B cell (primary cell): ENCODE measurements around the gene KLHL26. TPM values are rescaled to one million over a fixed set of nuclear protein-coding genes. Genes with fewer than 3 reads are reported as not detected.
A peak's percentile ranks its signal among the peaks of the same experiment; 100 is the strongest.

Source experiments
- ATAC-seq: fragments of 200-7000 bp; cut with Tn5 transposase; one replicate; pipeline ENCODE4 v1.10.0; 2021; ENCODE audit warnings: low read depth, mild to moderate bottlenecking, moderate number of reproducible peaks, moderate library complexity
- CTCF ChIA-PET: fragments of 350-600 bp; sonication (Branson Sonifier 250); formaldehyde crosslinking; loops from one replicate; lab custom pipeline; 2021; ENCODE audit warnings: antibody characterized with exemption, inconsistent platforms; lab: Charles Lee
- POLR2A ChIA-PET: fragments of 350-600 bp; sonication (Branson Sonifier 250); formaldehyde crosslinking; loops from one replicate; lab custom pipeline; 2021; ENCODE audit warnings: antibody characterized with exemption; lab: Charles Lee
- DNase-seq: peaks from one replicate; pipeline ENCODE4 v3.0.0; 2013
- H2AFZ ChIP-seq: 2 replicates; pipeline ENCODE4 v1.6.1; 2012; ENCODE audit warnings: mild to moderate bottlenecking, low read depth, low read length; ENCODE audit not compliant: insufficient read depth, poor library complexity, severe bottlenecking
- H3K27ac ChIP-seq, 2 donors: 1 replicate in 1 of 2; 2 replicates in 1 of 2; pipeline ENCODE4 v1.5.1; 2012 to 2013; ENCODE audit warnings: low read length in 2 of 2, mild to moderate bottlenecking in 2 of 2, moderate library complexity in 1 of 2
- H3K27me3 ChIP-seq, 4 experiments: fragments of 200-600 bp in 1 of 4; sonication (generic) in 1 of 4; replicated peaks in 1 of 4; 1 replicate in 2 of 4; 2 replicates in 2 of 4; pipeline versions ENCODE4 v1.6.1 to v1.7.0; 2013 to 2016; ENCODE audit warnings: low read length in 3 of 4, mild to moderate bottlenecking in 2 of 4, mixed read lengths in 1 of 4, moderate library complexity in 1 of 4; ENCODE audit not compliant: insufficient read depth in 4 of 4, control insufficient read depth in 3 of 4; ENCODE audit errors: control extremely low read depth in 1 of 4
- H3K36me3 ChIP-seq, 2 experiments: replicated peaks in 1 of 2; 1 replicate in 1 of 2; 2 replicates in 1 of 2; pipeline versions ENCODE4 v1.6.1 to v1.7.1; 2013; ENCODE audit warnings: low read length in 1 of 2; ENCODE audit not compliant: insufficient read depth in 2 of 2, control insufficient read depth in 1 of 2; ENCODE audit errors: control extremely low read depth in 1 of 2, extremely low read depth in 1 of 2
- H3K4me1 ChIP-seq, 2 donors: fragments of 200-600 bp in 1 of 2; sonication (generic) in 1 of 2; 1 replicate in 1 of 2; 2 replicates in 1 of 2; pipeline versions ENCODE4 v1.5.1 to v1.6.1; 2013 to 2017; ENCODE audit warnings: low read length in 2 of 2; ENCODE audit not compliant: control insufficient read depth in 2 of 2, insufficient read depth in 2 of 2
- H3K4me2 ChIP-seq: replicated peaks from 2 replicates; pipeline ENCODE3; 2012; ENCODE audit warnings: mild to moderate bottlenecking, low read depth, low read length; ENCODE audit not compliant: poor library complexity, severe bottlenecking
- H3K4me3 ChIP-seq, 5 experiments: fragments of 200-600 bp in 1 of 5; sonication (generic) in 1 of 5; 1 replicate in 3 of 5; 2 replicates in 2 of 5; pipeline versions ENCODE4 v1.5.1 to v1.7.0; 2011 to 2016; ENCODE audit warnings: low read length in 4 of 5, mild to moderate bottlenecking in 4 of 5, low read depth in 2 of 5, control low read depth in 1 of 5, moderate library complexity in 1 of 5; ENCODE audit not compliant: insufficient read depth in 1 of 5; ENCODE audit errors: control extremely low read depth in 1 of 5, extremely low read depth in 1 of 5
- H3K79me2 ChIP-seq: fragments of 200-600 bp; sonication (generic); one replicate; pipeline ENCODE4 v1.6.0; 2016; ENCODE audit warnings: low read length; ENCODE audit not compliant: control insufficient read depth, insufficient read depth
- H3K9ac ChIP-seq: fragments of 200-600 bp; sonication (generic); 2 replicates; pipeline ENCODE4 v1.6.1; 2017; ENCODE audit warnings: mild to moderate bottlenecking, low read length, moderate library complexity
- H3K9me3 ChIP-seq, 3 donors: one replicate each; pipeline versions ENCODE4 v1.6.1 to v1.7.1; 2013; ENCODE audit warnings: low read length in 2 of 3; ENCODE audit not compliant: control insufficient read depth in 2 of 3, insufficient read depth in 1 of 3; ENCODE audit errors: control extremely low read depth in 1 of 3
- H4K20me1 ChIP-seq: 2 replicates; pipeline ENCODE4 v1.6.0; 2012; ENCODE audit warnings: mild to moderate bottlenecking, low read length; ENCODE audit not compliant: insufficient read depth, control insufficient read depth, poor library complexity, severe bottlenecking
- H3K27ac Mint-ChIP-seq: one replicate; pipeline ENCODE4 v1.8.0; 2021; ENCODE audit warnings: mixed read lengths
- H3K27me3 Mint-ChIP-seq: one replicate; pipeline ENCODE4 v1.8.0; 2021; ENCODE audit warnings: mixed read lengths
- H3K4me1 Mint-ChIP-seq: one replicate; pipeline ENCODE4 v1.8.0; 2021; ENCODE audit warnings: mixed read lengths
- H3K4me3 Mint-ChIP-seq: one replicate; pipeline ENCODE4 v1.8.0; 2021; ENCODE audit warnings: mixed read lengths
- H3K9me3 Mint-ChIP-seq: one replicate; pipeline ENCODE4 v1.8.0; 2022; ENCODE audit warnings: mixed read lengths; ENCODE audit not compliant: insufficient read depth
- EZH2 ChIP-seq: IDR thresholded peaks from 2 replicates; pipeline ENCODE4 v1.6.1; 2012; ENCODE audit warnings: borderline replicate concordance, low read depth, mild to moderate bottlenecking, moderate library complexity, low read length; ENCODE audit not compliant: insufficient read depth, poor library complexity, severe bottlenecking
- WGBS: methylation state at CpG from one replicate; pipeline ENCODE4 v1.1.5; 2013; ENCODE audit warnings: missing lambda C conversion rate; ENCODE audit not compliant: insufficient coverage; 5-methylcytosine and 5-hydroxymethylcytosine counted together
- intact Hi-C: fragments of 100-400 bp; cut with micrococcal nuclease; formaldehyde crosslinking; loops from one replicate; pipeline ENCODE4 v1.10.0; 2022
- polyA plus RNA-seq: library from polyadenylated mRNA; depleted of rRNA; stranded (reverse); fragments of >200 nt; gene quantifications from 2 replicates; pipeline ENCODE4 v1.2.3, GENCODE V29; 2012
- total RNA-seq, 2 donors: library from RNA; stranded (reverse); fragments of 120-200 nt in 1 of 2; gene quantifications; 1 replicate in 1 of 2; 2 replicates in 1 of 2; pipeline versions ENCODE4 v1.2.3 to v1.2.4, GENCODE V29; 2013 to 2022
- TF ChIP-seq, protein P1 (sequence below): fragments of 200-600 bp; IDR thresholded peaks from one replicate; pipeline ENCODE4 v1.8.0; 2022; ENCODE audit warnings: antibody characterized with exemption, mild to moderate bottlenecking

The KLHL26 gene
- total and polyA plus RNA-seq, 2 donors (not counting 1 experiment from before 2014, with no cell fraction given), result 5.0 to 14.6 TPM

- ATAC-seq, result no peak
- no peak overlapping the region for H3K4me3 Mint-ChIP-seq
- H3K27me3 Mint-ChIP-seq, result no peaks in the 10 kb centered on the region
- TF ChIP-seq, protein P1, sequence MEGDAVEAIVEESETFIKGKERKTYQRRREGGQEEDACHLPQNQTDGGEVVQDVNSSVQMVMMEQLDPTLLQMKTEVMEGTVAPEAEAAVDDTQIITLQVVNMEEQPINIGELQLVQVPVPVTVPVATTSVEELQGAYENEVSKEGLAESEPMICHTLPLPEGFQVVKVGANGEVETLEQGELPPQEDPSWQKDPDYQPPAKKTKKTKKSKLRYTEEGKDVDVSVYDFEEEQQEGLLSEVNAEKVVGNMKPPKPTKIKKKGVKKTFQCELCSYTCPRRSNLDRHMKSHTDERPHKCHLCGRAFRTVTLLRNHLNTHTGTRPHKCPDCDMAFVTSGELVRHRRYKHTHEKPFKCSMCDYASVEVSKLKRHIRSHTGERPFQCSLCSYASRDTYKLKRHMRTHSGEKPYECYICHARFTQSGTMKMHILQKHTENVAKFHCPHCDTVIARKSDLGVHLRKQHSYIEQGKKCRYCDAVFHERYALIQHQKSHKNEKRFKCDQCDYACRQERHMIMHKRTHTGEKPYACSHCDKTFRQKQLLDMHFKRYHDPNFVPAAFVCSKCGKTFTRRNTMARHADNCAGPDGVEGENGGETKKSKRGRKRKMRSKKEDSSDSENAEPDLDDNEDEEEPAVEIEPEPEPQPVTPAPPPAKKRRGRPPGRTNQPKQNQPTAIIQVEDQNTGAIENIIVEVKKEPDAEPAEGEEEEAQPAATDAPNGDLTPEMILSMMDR, result no peak
- no peak for TF ChIP-seq EZH2
- Histone ChIP-seq H3K4me3 (no peak overlapping the region), H3K36me3 (peaks cover 0 to 9% of the 10 kb centered on the region in 2 experiments), H4K20me1 (peaks cover 90% of the 10 kb centered on the region), H3K27ac (no peak overlapping the region), H3K4me1 (peaks cover 10 to 12% of the 10 kb centered on the region in 2 donors), H3K4me2 (peak overlapping the region; percentile 48), H2AFZ (no peak overlapping the region), H3K27me3 (no peaks in the 10 kb centered on the region), H3K9me3 (peaks cover 0 to 3% (median 0%) of the 10 kb centered on the region in 3 donors), H3K79me2 (peaks cover 97% of the 10 kb centered on the region), H3K9ac (no peak overlapping the region)
- peaks cover 16% of the 10 kb centered on the region for H3K4me1 Mint-ChIP-seq
- intact Hi-C loops, result no loop called here
- H3K27ac Mint-ChIP-seq, result no peak overlapping the region
- WGBS, result 51% methylated on average over 6 of the region's 11 CpGs
- H3K9me3 Mint-ChIP-seq, result no peaks in the 10 kb centered on the region
- POLR2A ChIA-PET, result interaction anchor here (0.5 kb wide), 1 partner anchor 52 kb away, joined by 5 read pairs; no protein-coding TSS in a partner anchor
- DNase-seq, result no peak
- CTCF ChIA-PET, result interaction anchor here (0.7 to 1.7 kb wide), 2 partner anchors 11 to 17 kb away, joined by 3 read pairs; no protein-coding TSS in a partner anchor
Observed at GRCh38 chr19:18710186-18710585, 73.4 kb downstream of the KLHL26 start.

GRCh38 chr19:18710996-18711751 is 74.3 kb downstream of the KLHL26 start:
- Histone ChIP-seq H3K4me2 (no peak overlapping the region), H3K9me3 (peaks cover 0 to 3% (median 0%) of the 10 kb centered on the region in 3 donors), H2AFZ (no peak overlapping the region), H3K79me2 (peaks cover 99% of the 10 kb centered on the region), H3K27ac (no peak overlapping the region), H3K4me3 (no peak overlapping the region), H3K9ac (no peak overlapping the region), H3K36me3 (peaks cover 0 to 9% of the 10 kb centered on the region in 2 experiments), H3K4me1 (peaks cover 10 to 12% of the 10 kb centered on the region in 2 donors), H4K20me1 (peaks cover 95% of the 10 kb centered on the region), H3K27me3 (no peaks in the 10 kb centered on the region)
- H3K27me3 Mint-ChIP-seq, result no peaks in the 10 kb centered on the region
- no peak overlapping the region for H3K4me3 Mint-ChIP-seq
- H3K9me3 Mint-ChIP-seq, result no peaks in the 10 kb centered on the region
- peaks cover 16% of the 10 kb centered on the region for H3K4me1 Mint-ChIP-seq
- CTCF ChIA-PET, result no interaction called here
- ATAC-seq, result no peak
- 97% methylated on average over 19 of the region's 28 CpGs for WGBS
- no peak for DNase-seq
- no peak overlapping the region for H3K27ac Mint-ChIP-seq
- no peak for TF ChIP-seq EZH2
- TF ChIP-seq, protein P1, result no peak
- POLR2A ChIA-PET, result no interaction called here
- intact Hi-C loops, result no loop called here
